ENCODE measurements around the gene STARD3NL. TPM values are rescaled to one million over a fixed set of nuclear protein-coding genes. Genes with fewer than 3 reads are reported as not detected.

The STARD3NL gene
- total and polyA plus RNA-seq, 2 experiments from 2014 or later: 65.1 to 84.8 TPM

DNA sequence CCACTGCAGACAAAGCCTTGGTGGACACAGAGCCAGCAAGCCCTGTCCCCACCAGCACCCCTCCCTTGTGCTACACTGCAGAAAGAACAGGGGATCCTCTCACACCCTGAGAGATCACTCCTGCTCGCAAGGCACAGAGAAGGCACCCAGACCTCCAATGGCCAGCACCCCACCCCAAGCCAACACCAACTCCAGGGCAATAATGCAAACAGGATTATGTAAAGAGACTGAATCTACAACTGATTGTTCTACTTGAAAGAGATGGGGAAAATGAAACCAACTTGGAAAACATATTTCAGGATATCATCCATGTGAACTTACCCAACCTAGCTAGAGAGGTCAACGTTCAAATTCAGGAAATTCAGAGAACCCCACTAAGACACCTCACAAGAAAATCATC, 26.5 kb upstream of the STARD3NL start:
- H3K4me1 ChIP-seq (ENCODE audit: insufficient read depth): no peaks in the 10 kb centered on the region
- TF ChIP-seq EZH2 (IDR thresholded peaks at IDR 0.05; ENCODE audit: borderline replicate concordance): no peak
- no peak for TF ChIP-seq EZH2phosphoT487 (IDR thresholded peaks at IDR 0.05; ENCODE audit: low read depth, severe bottlenecking, unreplicated experiment)
- TF ChIP-seq CTCF (IDR thresholded peaks at IDR 0.05; ENCODE audit: poor library complexity): no peak
- no peaks in the 10 kb centered on the region for H3K36me3 ChIP-seq (replicated peaks; ENCODE audit: insufficient read depth, low read depth)

DNA sequence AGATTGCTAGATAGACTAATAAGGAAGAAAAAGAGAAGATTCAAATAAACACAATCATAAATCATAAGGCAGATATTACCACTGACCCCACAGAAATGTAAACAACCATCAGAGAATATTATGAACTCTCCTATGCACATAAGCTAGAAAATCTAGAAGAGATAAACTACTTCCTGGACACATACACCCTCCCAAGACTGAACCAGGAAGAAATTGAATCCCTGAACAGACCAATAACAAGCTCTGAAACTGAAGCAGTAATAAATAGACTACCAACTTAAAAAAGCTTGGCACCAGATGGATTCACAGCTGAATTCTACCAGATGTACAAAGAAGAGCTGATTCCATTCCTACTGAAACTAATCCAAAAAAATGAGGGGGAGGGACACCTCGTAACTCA, 24.5 kb upstream of the STARD3NL start:
- no peaks in the 10 kb centered on the region for H3K4me1 ChIP-seq (ENCODE audit: insufficient read depth)
- TF ChIP-seq CTCF (IDR thresholded peaks at IDR 0.05; ENCODE audit: poor library complexity) (no peak), EZH2phosphoT487 (IDR thresholded peaks at IDR 0.05; ENCODE audit: low read depth, severe bottlenecking, unreplicated experiment) (no peak), EZH2 (IDR thresholded peaks at IDR 0.05; ENCODE audit: borderline replicate concordance) (no peak)
- 71% methylated on average over 1 of the region's 1 CpG for WGBS (ENCODE audit: low lambda C conversion rate, missing lambda C conversion rate)
- H3K27me3 ChIP-seq: no peaks in the 10 kb centered on the region
- H4K20me1 ChIP-seq (ENCODE audit: insufficient read depth, poor library complexity, severe bottlenecking): no peaks in the 10 kb centered on the region
- DNase-seq (ENCODE audit: low spot score): no peak
- no peak overlapping the region for H3K27ac ChIP-seq
- no peaks in the 10 kb centered on the region for H3K36me3 ChIP-seq (replicated peaks; ENCODE audit: insufficient read depth, low read depth)
- H3K4me3 ChIP-seq: no peak overlapping the region
- H3K9me2 ChIP-seq (replicated peaks; ENCODE audit: insufficient read depth): no peaks in the 10 kb centered on the region
- H3K79me2 ChIP-seq: no peaks in the 10 kb centered on the region
- H2AFZ ChIP-seq: no peak overlapping the region
- no peaks in the 10 kb centered on the region for H3K9me3 ChIP-seq (ENCODE audit: low read depth)
- no peak overlapping the region for H3K4me2 ChIP-seq

More for the DNA sequence above, 26.5 kb upstream of the STARD3NL start:
- no peak for DNase-seq (ENCODE audit: low spot score)
- Histone ChIP-seq H3K9me3 (ENCODE audit: low read depth) (no peaks in the 10 kb centered on the region), H4K20me1 (ENCODE audit: insufficient read depth, poor library complexity, severe bottlenecking) (no peaks in the 10 kb centered on the region), H3K4me2 (no peak overlapping the region), H3K9me2 (replicated peaks; ENCODE audit: insufficient read depth) (no peaks in the 10 kb centered on the region), H2AFZ (no peak overlapping the region), H3K79me2 (no peaks in the 10 kb centered on the region), H3K27me3 (no peaks in the 10 kb centered on the region), H3K27ac (no peak overlapping the region), H3K4me3 (no peak overlapping the region)
- WGBS (ENCODE audit: low lambda C conversion rate, missing lambda C conversion rate): 80% methylated on average over 2 of the region's 2 CpGs

- no peak for TF ChIP-seq EZH2phosphoT487 (IDR thresholded peaks at IDR 0.05; ENCODE audit: low read depth, severe bottlenecking, unreplicated experiment)
- no peak for TF ChIP-seq CTCF (IDR thresholded peaks at IDR 0.05; ENCODE audit: poor library complexity)
- no peak for TF ChIP-seq EZH2 (IDR thresholded peaks at IDR 0.05; ENCODE audit: borderline replicate concordance)
- no peaks in the 10 kb centered on the region for H3K4me1 ChIP-seq (ENCODE audit: insufficient read depth)
- no peak for DNase-seq (ENCODE audit: low spot score)
- H3K27ac ChIP-seq: no peak overlapping the region
- no peaks in the 10 kb centered on the region for H4K20me1 ChIP-seq (ENCODE audit: insufficient read depth, poor library complexity, severe bottlenecking)
- WGBS (ENCODE audit: low lambda C conversion rate, missing lambda C conversion rate): 89% methylated on average over 2 of the region's 2 CpGs
- H3K36me3 ChIP-seq (replicated peaks; ENCODE audit: insufficient read depth, low read depth): no peaks in the 10 kb centered on the region
- H3K27me3 ChIP-seq: no peaks in the 10 kb centered on the region
- no peak overlapping the region for H3K4me3 ChIP-seq
- no peaks in the 10 kb centered on the region for H3K9me2 ChIP-seq (replicated peaks; ENCODE audit: insufficient read depth)
- no peak overlapping the region for H3K4me2 ChIP-seq
- no peaks in the 10 kb centered on the region for H3K9me3 ChIP-seq (ENCODE audit: low read depth)
- H3K79me2 ChIP-seq: no peaks in the 10 kb centered on the region
- no peak overlapping the region for H2AFZ ChIP-seq
Observed at GRCh38 chr7:38154278-38154677, 23.8 kb upstream of the STARD3NL start.

All from hepatocyte (in vitro differentiated cells).